Colonic mucosa (tissue), 4 donors: ENCODE results near the gene GNA15. TPM values are rescaled to one million over a fixed set of nuclear protein-coding genes. Genes with fewer than 3 reads are reported as not detected.

ENCODE experiments used
- DNase-seq: peaks from one replicate; pipeline ENCODE4 v3.0.0-alpha.2; 2020
- H3K27ac ChIP-seq: fragments of 200-600 bp; one replicate; pipeline ENCODE4 v1.8.0; 2021
- H3K27me3 ChIP-seq: fragments of 200-600 bp; one replicate; pipeline ENCODE4 v1.8.0; 2021
- H3K36me3 ChIP-seq: fragments of 200-600 bp; one replicate; pipeline ENCODE4 v1.8.0; 2021
- H3K4me1 ChIP-seq: fragments of 200-600 bp; one replicate; pipeline ENCODE4 v1.8.0; 2021; ENCODE audit warnings: mild to moderate bottlenecking
- H3K4me3 ChIP-seq: fragments of 200-600 bp; one replicate; pipeline ENCODE4 v1.8.0; 2021
- H3K9ac ChIP-seq, 2 donors: one replicate each; pipeline ENCODE4 v1.7.0; 2013; ENCODE audit warnings: control low read depth in 2 of 2, low read depth in 2 of 2, low read length in 2 of 2
- H3K9me3 ChIP-seq: fragments of 200-600 bp; one replicate; pipeline ENCODE4 v1.8.0; 2021
- CTCF ChIP-seq: fragments of 200-600 bp; IDR thresholded peaks from one replicate; pipeline ENCODE4 v1.8.0; 2022; ENCODE audit warnings: antibody characterized with exemption, mild to moderate bottlenecking
- intact Hi-C: fragments of 100-400 bp; cut with DNase I; formaldehyde crosslinking; loops from one replicate; pipeline ENCODE4 v1.14.1; 2022
- total RNA-seq, 2 donors: library from RNA; stranded (reverse); fragmentation: NEBNext Ultra II Directional in 1 of 2; extraction: Animal tissue kit (Norgen Biotek cat#: 25700) in 1 of 2; gene quantifications; one replicate each; pipeline ENCODE4 v1.2.1, GENCODE V29; 2021
- donor health status: healthy.
- donor health status: DM: no; HTN: no; CAD: no.
- donor health status: DM: no; HTN: no; CAD: no.

The GNA15 gene
- total RNA-seq, 2 donors from 2014 or later: 1.6 to 6.6 TPM

DNA sequence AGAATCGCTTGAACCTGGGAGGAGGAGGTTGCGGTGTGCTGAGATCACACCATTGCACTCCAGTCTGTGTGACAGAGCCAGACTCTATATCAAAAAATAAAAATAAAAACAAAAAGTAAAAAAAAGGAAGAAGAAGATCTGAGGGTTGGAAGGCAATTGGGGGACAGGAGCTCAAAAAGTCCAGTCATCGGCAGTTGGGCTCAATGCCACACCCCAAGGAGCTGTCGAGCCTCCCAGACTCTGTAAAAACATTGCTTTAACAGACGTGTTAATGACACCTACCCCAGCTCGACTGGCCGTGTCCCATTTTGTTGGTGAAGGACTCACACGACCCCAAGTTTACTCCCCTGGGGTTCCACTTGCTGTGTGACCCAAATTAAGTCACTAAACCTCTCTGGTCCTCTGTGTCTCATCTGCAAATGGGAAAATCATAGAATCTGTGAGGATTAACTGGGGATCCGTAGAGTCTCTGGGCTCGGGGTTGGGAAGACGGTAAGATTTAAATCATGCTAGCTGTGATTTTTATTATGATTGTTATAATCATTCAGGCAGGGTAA is 7.0 kb downstream of the GNA15 start:
- Histone ChIP-seq H3K4me3 (no peak overlapping the region), H3K9ac (no peak overlapping the region), H3K36me3 (no peaks in the 10 kb centered on the region), H3K27me3 (no peaks in the 10 kb centered on the region), H3K9me3 (no peaks in the 10 kb centered on the region), H3K4me1 (no peaks in the 10 kb centered on the region), H3K27ac (peak overlapping the region; percentile 34)
- TF ChIP-seq CTCF: no peak
- intact Hi-C loops: no loop called here
- DNase-seq: no peak

DNA sequence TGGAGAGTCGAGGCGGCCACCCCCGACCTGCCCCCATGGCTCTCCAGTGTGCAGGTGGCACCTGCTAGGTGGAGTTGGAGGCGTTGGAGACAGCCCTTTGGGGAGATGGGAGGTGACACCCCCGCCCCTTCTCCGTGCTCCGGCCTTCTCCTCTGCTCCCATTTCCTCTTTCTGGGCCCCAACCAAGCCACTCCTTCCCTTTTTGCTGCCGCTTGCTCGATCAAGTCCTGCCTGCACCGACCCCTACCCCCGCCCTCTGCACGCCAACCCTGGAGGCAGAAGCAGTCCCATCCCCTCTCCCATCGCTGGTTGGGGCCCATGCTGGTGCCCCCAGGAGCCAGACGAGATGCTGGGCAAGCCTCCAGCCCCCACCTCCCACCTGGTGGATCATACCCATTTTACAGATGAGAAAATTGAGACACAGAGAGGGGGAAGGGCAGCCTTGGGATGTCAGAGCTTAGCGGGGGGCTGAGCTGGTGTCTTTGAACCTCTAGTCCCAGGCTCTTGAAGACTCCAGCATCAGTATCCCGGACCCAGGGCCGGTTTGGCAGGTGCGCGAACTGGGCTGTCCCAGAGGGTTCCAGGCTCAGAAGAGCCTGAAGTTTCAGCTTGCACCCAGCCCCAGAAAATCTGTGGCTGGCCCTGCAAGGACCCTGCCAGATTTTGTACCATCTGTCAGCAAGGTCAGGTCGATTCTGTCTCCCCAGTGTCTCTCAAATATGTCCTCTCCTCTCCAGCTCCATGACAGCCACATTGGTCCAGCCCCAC is 10.3 kb downstream of the GNA15 start:
- H3K27me3 ChIP-seq: no peaks in the 10 kb centered on the region
- no peak for DNase-seq
- intact Hi-C loops: no loop called here
- H3K27ac ChIP-seq: no peak overlapping the region
- no peaks in the 10 kb centered on the region for H3K36me3 ChIP-seq
- no peaks in the 10 kb centered on the region for H3K4me1 ChIP-seq
- H3K9ac ChIP-seq: no peak overlapping the region
- no peak for TF ChIP-seq CTCF
- no peak overlapping the region for H3K4me3 ChIP-seq
- no peaks in the 10 kb centered on the region for H3K9me3 ChIP-seq

GRCh38 chr19:3146677-3147100 is 10.9 kb downstream of the GNA15 start:
- intact Hi-C loops: no loop called here
- no peak overlapping the region for H3K27ac ChIP-seq
- no peaks in the 10 kb centered on the region for H3K4me1 ChIP-seq
- H3K27me3 ChIP-seq: no peaks in the 10 kb centered on the region
- TF ChIP-seq CTCF: peak; percentile 65
- no peaks in the 10 kb centered on the region for H3K36me3 ChIP-seq
- no peaks in the 10 kb centered on the region for H3K9me3 ChIP-seq
- no peak overlapping the region for H3K4me3 ChIP-seq
- peak; percentile 43 for DNase-seq
- no peak overlapping the region for H3K9ac ChIP-seq

- H3K4me3 ChIP-seq: no peak overlapping the region
- intact Hi-C loops: no loop called here
- no peak for DNase-seq
- H3K27ac ChIP-seq: no peak overlapping the region
- no peaks in the 10 kb centered on the region for H3K4me1 ChIP-seq
- no peak for TF ChIP-seq CTCF
- H3K27me3 ChIP-seq: no peaks in the 10 kb centered on the region
- H3K9ac ChIP-seq: no peak overlapping the region
- H3K9me3 ChIP-seq: no peaks in the 10 kb centered on the region
- no peaks in the 10 kb centered on the region for H3K36me3 ChIP-seq
These were observed 12.7 kb downstream of the GNA15 start for GRCh38 chr19:3148503-3148902.

DNA sequence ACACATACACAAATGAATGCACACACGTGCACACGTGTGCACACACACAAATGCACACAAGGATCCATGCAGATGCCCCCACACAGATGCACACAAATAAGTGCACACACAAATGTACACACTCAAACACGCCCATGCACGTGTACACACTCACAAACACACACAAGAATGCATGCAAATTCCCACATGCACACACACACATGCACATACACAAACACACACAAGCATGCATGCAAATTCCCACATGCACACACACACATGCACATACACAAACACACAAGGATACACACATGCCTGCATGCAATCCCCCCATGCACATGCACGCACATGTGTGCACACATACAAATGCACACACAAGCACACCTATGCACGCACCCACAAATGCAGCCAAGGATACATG is 13.3 kb downstream of the GNA15 start:
- H3K27ac ChIP-seq: no peak overlapping the region
- intact Hi-C loops: no loop called here
- H3K27me3 ChIP-seq: no peaks in the 10 kb centered on the region
- no peaks in the 10 kb centered on the region for H3K36me3 ChIP-seq
- DNase-seq: no peak
- no peak overlapping the region for H3K4me3 ChIP-seq
- H3K4me1 ChIP-seq: no peaks in the 10 kb centered on the region
- no peaks in the 10 kb centered on the region for H3K9me3 ChIP-seq
- no peak for TF ChIP-seq CTCF
- no peak overlapping the region for H3K9ac ChIP-seq
